ENCODE measurements around the gene LIN7A.

DNA sequence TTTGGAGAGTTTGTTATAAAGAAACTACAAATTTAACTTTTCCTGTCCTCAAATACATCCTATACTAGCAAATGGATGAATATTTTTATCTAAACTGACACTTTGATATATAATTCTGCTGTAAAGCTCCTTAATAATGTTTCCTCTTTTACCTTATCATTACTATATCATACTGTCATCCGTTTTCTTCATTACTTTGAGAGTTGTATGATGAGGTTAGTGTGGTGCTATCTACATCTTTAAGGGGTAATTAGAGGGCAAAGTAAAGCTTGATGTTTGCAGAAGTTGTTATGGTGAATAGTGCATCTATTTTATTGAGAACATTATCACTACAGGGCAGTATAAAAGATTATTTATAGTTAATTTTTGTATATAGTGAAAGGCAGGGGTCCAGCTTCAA lies 36.1 kb downstream of the LIN7A start:
- TF ChIP-seq, protein P1, sequence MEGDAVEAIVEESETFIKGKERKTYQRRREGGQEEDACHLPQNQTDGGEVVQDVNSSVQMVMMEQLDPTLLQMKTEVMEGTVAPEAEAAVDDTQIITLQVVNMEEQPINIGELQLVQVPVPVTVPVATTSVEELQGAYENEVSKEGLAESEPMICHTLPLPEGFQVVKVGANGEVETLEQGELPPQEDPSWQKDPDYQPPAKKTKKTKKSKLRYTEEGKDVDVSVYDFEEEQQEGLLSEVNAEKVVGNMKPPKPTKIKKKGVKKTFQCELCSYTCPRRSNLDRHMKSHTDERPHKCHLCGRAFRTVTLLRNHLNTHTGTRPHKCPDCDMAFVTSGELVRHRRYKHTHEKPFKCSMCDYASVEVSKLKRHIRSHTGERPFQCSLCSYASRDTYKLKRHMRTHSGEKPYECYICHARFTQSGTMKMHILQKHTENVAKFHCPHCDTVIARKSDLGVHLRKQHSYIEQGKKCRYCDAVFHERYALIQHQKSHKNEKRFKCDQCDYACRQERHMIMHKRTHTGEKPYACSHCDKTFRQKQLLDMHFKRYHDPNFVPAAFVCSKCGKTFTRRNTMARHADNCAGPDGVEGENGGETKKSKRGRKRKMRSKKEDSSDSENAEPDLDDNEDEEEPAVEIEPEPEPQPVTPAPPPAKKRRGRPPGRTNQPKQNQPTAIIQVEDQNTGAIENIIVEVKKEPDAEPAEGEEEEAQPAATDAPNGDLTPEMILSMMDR (IDR thresholded peaks at IDR 0.05), result no peak
- TF ChIP-seq POLR2AphosphoS5 (IDR thresholded peaks at IDR 0.05), result no peak

Measured in esophagus muscularis mucosa (tissue), 3 donors.